HG03066 (cell line): Measurements from ENCODE around the gene ATR.
"Not testable (repeated sequence)": the region's sequence is repeated elsewhere in the genome, so short reads cannot be mapped to it uniquely, and the experiment has no call there.

ENCODE experiments used
- ATAC-seq: cut with Tn5 transposase; IDR thresholded peaks from one replicate; pipeline ENCODE4 v1.9.1; 2021; ENCODE audit warnings: low read depth; ENCODE audit not compliant: unreplicated experiment

Gene ATR

DNA sequence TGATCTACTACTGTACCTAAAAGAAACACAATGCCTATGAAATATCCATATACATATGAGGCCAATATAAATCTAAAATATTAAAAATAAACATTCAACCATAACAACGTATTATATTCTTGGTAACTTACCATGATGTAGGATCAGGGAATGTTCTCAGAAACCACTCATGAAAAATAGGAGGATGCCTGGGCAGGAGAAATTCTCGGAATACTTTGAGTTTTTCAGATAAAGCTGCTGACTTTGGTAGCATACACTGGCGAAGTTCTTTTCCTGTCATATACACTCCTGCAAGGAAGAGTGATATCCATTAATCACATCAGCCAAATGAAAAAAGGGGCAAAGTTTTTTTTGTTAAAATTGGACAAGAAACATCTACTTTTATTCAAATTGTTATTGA, 119.4 kb downstream of the ATR start:
- no peak for ATAC-seq

DNA sequence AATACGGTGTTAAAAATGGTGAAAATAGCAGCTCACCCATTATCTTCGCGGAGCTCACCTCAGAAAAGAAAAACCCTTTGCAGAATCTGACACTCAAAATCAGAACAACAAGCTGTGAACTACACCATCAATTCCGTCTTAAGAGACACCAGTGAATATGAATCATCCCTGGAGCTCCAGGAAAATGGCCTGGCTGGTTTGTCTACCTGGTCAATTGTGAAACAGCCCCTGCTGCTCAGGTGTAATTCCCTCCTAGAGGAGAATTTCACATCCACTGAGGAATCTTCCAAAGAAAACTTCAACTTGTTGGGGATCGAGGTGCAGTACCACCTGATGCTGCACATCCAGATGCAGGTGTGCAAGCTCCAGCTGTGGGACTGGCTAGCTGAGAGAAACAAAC, 127.7 kb downstream of the ATR start:
- no peak for ATAC-seq

DNA sequence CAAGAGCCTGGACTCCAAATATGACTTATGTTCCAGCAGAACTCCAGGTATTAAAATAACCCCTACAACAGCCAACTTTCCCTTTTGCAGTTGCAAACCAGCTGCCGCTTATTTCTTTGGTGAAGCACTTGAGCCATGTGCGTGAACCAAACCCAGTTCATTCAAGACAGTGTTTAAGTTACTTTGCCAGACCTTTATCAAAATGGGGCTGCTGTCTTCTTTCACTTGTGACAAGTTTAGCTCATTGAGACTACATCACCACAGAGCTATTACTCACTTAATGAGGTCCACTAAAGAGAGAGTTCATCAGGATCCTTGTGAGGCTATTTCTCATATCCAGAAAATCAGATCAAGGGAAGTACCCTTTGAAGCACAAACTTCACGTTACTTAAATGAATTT, 128.3 kb downstream of the ATR start:
- ATAC-seq, result no peak

DNA sequence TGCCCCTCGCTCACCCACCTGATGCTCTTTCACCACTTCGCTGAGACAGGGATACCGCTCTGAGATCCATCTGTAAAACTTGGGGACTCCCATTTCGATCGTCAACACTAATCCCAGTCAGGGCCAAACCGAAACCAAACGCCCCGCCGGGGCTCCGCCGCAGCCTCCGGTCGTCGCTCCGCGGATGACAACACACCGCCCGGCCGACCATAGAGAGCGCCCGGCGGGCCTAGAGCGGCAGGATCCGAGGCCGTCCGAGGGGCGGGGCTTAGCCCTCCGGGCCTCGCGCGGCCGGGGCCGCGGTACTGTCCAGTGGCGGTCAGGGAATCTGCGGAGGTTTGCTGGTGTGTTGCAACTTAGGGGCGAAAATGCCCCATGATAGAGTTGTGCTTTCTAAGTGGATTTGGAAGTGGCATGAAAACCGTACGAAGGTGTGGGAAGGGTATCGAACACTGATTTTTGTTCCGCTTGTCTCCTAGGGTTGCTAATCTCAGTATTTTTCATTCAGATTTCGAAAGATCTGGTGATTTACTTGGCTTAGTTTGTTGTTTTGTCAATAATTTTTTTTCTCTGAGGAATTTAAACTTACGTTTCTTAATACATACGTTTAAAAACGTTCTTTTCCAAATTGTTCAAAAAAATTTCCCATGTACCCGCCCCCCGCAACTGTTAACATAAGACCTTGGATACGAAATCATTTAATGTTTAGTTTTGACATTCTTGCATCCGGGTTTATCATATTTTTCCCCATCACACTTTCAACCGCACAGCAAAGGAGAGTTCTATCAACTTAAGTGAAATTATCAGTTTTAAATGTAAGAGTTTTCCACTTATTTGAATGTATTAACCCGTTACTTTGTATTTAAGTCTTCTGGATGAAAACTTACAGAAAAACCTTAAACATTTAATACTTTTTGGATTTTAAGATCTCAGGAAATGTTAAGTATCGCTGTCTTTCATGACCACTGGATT, 130.4 kb downstream of the ATR start, which contains the start of gene XRN1:
Gene XRN1 (minus strand): TSS at position 186 of the 972 bp plus-strand sequence. CDS start 93 bp downstream, at position 93.
- peak; percentile 79 for ATAC-seq

DNA sequence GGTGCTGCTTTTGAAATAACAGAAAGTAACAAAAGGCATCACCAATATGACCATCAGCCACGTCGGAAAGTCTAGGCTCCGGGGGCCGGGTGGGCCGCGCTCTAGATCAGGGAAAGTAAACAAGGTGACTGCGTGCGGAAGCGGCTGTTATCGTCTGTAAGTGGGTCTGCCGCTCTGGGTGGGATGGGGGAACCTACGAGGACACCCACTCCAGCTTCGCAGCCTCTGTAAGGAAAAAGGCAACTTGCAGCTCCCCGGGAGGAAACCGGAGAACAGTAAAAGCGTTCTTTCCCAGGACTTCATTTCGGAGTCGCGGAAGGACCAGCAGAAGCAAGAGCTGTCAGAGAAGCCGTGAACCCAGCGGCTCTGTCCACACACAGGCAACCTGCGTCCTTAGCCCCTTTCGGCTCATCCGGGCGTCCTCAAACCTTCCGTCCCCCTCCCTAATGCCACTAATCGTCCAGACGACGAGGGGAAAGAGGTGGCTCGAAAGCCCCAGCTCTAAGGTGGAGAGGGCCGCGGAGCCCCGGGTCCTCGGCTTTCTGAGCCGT, 131.2 kb downstream of the ATR start:
- ATAC-seq, result peak; percentile 31

DNA sequence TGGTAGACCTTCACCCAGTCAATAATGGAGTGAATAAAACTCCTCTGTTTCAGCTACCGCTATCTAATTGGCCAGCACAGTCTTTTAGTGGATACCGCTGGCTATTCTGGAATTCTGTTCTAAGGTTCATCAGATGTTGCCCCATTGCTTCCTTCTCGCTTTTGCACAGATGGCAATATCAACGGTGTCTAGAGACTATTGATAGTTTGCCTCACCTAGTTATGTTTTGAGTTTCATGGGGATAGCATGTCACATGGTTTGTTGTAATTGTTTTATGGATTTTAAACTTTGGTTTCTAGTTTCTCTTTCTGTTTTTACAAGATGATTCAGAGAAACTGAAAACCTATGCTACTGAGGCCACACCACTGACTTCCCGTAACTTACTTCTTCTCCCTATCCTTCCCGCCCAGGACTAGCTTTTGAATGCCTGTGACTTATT, 132.7 kb downstream of the ATR start:
- peak; percentile 51 for ATAC-seq

DNA sequence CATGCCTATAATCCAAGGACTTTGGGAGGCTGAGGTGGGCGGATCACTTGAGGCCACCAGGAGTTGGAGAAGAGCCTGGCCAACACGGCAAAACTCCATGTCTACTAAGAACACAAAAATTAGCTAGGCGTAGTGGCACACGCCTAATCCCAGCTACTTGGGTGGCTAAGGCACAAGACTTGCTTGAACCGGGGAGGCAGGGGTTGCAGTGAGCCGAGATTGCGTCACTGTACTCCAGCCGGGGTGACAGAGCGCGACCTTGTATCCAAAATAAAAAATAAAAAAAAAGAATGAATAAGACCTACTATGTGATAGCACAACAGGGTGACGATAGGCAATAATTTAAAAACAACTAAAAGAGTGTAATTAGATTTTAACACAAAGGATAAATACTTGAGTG, 134.2 kb downstream of the ATR start:
- ATAC-seq, result no peak

DNA sequence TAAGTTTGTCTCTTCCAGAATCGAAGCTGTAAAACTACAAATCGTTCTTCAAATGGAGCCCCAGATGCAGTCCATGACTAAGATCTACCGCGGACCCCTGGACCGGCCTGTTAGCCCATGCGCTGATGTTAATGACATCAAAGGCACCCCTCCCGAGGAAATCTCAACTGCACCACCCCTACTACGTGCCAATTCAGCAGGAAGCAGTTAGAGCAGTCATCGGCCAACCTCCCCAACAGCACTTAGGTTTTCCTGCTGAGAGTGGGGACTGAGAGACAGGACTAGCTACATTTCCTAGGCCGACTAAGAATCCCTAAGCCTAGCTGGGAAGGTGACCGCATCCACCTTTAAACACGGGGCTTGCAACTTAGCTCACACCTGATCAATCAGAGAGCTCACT, 135.5 kb downstream of the ATR start:
- not testable (repeated sequence) for ATAC-seq

DNA sequence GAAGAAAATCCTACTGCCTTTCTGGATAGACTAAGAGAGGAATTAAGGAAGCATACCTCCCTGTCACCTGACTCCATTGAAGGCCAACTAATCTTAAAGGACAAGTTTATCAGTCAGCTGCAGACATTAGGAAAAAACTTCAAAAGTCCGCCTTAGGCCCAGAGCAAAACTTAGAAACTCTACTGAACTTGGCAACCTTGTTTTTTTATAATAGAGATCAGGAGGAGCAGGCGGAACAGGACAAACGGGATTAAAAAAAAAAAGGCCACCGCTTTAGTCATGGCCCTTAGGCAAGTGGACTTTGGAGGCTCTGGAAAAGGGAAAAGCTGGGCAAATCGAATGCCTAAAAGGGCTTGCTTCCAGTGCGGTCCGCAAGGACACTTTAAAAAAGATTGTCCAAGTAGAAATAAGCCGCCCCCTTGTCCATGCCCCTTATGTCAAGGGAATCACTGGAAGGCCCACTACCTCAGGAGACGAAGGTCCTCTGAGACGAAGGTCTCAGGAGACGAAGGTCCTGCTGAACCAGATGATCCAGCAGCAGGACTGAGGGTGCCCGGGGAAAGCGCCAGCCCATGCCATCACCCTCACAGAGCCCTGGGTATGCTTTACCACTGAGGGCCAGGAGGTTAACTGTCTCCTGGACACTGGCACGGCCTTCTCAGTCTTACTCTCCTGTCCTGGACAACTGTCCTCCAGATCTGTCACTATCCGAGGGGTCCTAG, 138.9 kb downstream of the ATR start:
- ATAC-seq, result not testable (repeated sequence)

DNA sequence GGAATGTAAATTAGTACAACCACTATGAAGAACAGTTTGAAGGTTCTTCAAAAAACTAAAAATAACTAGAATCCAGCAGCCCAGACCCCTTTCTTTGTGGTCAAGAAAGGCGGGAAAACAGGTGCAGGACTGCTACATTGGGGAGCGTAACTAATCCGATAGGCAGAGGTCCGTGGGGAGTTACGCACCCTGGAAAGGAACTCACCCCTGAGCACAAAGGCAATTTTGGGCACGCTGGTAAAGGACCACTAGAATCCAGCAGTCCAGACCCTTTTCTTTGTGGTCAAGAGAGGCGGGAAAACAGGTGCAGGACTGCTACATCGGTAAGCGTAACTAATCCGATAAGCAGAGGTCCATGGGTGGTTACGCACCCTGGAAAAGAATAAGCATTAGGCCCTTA, 140.4 kb downstream of the ATR start:
- not testable (repeated sequence) for ATAC-seq

DNA sequence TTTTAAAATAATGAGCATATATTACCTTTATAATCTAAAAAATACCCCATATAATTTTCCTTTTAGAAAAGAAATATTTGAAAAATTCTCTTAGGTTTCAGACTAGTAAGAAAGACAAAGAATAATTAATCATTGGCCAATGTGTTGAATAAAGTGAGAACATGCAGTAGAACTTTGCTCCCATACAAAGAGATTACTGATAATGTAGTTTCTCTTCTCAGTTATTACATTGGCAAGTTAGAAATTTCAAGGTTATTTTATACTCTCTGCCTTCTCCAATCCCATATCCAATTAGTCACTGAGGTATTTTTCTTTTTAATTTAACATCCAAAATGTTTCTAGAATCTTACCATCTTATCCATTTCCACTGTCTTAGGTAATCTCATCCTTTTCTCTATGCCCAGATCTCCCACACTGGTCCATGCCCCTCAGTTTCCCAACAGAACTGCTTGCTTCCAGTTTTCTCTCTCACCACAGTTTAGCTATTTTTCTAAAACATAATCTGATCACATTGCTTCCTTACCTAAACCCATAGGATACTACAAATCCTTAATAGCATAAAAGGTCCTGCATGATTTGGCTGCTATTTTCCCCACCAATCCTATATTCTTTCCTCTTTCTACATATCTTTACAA, 141.5 kb downstream of the ATR start:
- ATAC-seq, result no peak

DNA sequence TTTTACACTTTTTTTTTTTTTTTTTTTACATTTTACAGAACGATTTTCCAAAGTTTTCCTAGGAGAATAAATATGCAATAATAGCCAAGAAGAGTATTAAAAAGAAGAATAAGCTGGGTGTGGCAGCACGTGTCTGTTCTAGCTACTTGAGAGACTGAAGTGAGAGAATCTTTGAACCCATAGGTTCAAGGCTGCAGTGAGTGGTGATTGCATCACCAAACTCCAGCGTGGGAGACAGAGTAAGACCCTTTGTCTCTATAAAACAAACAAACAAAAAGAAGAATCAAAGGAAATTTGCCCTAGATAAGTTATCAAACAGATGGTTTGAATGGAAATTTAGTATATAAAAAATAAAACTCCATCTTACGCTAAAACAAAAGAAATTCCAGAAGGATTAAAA, 144.0 kb downstream of the ATR start:
- no peak for ATAC-seq

DNA sequence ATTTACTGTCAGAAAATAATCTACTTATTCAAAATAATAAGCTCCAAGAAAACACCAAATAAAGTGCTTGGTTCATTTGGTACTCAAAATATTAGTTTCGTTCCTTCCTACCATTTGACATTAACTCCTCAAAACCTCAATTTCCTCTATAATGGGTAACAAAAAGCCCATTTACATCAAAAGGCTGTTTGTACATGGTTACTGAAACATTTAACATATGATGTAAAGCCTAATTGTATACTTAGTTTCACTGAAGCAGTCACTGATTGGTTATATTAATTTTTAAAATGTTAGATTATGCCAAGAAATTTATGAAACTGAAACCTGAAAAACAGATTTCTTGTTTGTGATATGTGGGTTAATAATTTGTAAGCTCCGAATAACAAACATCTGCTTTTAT, 145.4 kb downstream of the ATR start:
- ATAC-seq, result no peak

DNA sequence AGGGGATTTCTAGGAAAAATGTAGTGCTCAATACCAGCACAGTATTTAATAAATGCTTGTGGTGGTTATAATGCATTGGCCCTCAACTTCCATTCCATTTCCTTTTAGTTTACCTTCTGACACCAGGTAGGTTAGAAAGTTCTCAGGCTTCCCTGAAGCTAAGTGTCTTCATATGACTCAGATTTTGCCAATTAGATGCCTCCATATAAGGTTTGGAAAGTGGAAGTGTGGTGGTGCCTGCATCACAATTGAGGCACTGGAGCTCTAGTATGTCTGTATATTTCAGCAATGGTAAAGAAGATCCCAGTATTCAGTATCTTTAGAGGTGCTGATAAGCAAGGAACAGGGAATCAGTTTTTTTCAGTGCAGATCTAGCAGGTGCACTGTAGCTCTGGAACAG, 149.0 kb downstream of the ATR start:
- ATAC-seq, result no peak

DNA sequence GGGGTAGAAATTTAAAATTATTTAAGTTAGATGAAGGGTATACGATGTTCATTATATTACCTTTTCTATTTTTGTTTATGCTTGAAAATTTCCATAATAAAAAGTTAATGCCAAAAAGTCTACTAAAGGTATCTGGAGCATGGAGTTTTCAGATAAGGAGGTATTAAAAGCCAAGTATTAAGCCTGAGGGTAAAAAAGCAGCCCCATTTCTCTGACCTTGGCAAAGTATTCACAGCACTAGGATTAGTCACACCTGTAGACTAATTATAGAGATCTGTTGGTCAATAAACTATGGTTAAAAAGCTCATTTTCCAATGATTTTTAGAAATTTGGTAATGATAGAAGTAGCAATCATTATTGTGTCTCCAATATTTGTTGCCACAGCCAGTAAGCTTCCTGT, 153.8 kb downstream of the ATR start:
- no peak for ATAC-seq

DNA sequence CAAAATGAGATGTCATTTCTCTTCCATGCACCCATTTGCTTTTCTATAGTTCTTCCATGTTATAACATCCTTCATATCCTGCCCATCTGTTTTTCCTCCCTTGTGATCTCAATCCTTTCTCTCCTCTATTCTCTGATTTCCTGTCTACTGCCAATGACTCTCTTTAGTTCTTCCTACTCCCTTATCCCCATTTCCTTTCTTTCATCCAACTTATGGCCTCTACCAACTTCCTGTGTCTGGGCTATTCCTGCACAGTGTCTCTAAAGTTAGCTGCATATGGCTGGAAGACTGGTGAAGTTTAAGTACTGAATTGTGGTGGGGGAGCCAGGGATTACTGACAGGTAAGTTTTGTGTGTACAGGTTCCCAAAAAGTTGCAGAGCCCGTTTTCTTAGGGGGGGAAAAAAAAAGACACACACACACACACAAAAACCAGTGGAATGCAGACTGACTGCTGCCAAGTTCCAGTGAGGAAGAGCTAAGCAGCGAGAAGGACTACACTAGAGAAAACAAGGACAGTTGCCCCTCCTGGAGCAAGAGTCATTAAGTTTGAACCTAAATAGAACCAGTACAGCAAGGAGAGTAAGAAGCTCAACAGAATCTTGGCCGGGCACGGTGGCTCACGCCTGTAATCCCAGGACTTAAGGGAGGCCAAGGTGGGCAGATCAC, 159.5 kb downstream of the ATR start:
- ATAC-seq, result no peak

DNA sequence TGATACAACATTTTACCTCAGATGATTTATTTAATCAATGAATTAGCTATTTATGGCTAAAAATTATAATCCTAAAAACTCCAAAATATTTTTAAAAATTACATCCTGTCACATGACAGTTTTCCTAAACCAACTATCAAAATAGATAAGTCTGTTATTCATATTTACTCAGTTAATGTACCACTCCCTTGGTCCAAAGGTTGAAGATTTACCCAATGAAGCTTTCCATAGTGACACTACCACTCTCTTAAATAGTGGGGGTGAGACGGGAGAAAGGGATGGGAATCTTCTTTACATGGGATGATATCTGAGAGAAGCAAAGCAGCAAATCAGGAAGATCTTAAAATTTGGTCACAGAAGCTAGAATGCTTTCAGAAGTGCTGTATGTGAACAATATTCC, 161.2 kb downstream of the ATR start:
- no peak for ATAC-seq

DNA sequence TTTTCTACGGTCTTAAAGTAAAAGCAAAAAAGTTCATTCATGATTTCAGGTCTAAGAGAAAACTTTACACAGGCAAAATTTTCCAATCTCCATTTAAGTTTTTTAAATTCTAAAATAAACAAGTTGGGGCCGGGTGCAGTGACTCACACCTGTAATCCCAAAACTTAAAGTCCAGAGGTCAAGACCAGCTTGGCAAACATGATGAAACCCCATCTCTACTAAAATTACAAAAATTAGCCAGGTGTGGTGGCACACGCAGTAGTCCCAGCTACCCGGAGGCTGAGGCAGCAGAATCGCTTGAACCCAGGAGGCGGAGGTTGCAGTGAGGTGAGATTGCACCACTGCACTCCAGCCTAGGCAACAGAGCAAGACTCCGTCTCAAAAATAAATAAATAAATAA, 178.0 kb downstream of the ATR start:
- not testable (repeated sequence) for ATAC-seq
